HG03565 (cell line): ENCODE results near the gene EMC9.

Experiments
- ATAC-seq: cut with Tn5 transposase; IDR thresholded peaks from one replicate; pipeline ENCODE4 v1.9.1; 2021; ENCODE audit warnings: mild to moderate bottlenecking, moderate library complexity; ENCODE audit not compliant: unreplicated experiment

The EMC9 gene

GRCh38 chr14:24132061-24132685, 9.2 kb downstream of the EMC9 start:
- no peak for ATAC-seq

- no peak for ATAC-seq
Measured at GRCh38 chr14:24131549-24131966, 9.8 kb downstream of the EMC9 start.

GRCh38 chr14:24130717-24131548, 10.5 kb downstream of the EMC9 start:
- ATAC-seq = no peak

- no peak for ATAC-seq
Measured at GRCh38 chr14:24130380-24130716, 11.0 kb downstream of the EMC9 start, which contains the start of gene FITM1. Gene FITM1 (plus strand): TSS chr14:24130659. CDS start chr14:24131564, 905 bp downstream.

- no peak for ATAC-seq
Measured at GRCh38 chr14:24129410-24129998, 11.9 kb downstream of the EMC9 start.

- no peak for ATAC-seq
Measured at GRCh38 chr14:24127673-24128072, 13.7 kb downstream of the EMC9 start.

- no peak for ATAC-seq
Measured at GRCh38 chr14:24126939-24127338, 14.5 kb downstream of the EMC9 start.

GRCh38 chr14:24123424-24124417, 17.7 kb downstream of the EMC9 start:
- peak; percentile 49 for ATAC-seq

- ATAC-seq = no peak
Measured at GRCh38 chr14:24122898-24123297, 18.5 kb downstream of the EMC9 start.

- ATAC-seq = no peak
Measured at GRCh38 chr14:24122416-24122815, 19.0 kb downstream of the EMC9 start.

- ATAC-seq = no peak
Measured at GRCh38 chr14:24121210-24121609, 20.2 kb downstream of the EMC9 start.

- ATAC-seq = no peak
Measured at GRCh38 chr14:24119691-24120090, 21.7 kb downstream of the EMC9 start.

GRCh38 chr14:24117179-24117578, 24.2 kb downstream of the EMC9 start:
- no peak for ATAC-seq

GRCh38 chr14:24116128-24116814, 25.1 kb downstream of the EMC9 start:
- ATAC-seq = no peak

- no peak for ATAC-seq
Measured at GRCh38 chr14:24115422-24116127, 25.8 kb downstream of the EMC9 start.

- ATAC-seq = peak; percentile 77
Measured at GRCh38 chr14:24114532-24115421, 26.6 kb downstream of the EMC9 start, which contains the start of the genes DCAF11 and NRL. Gene DCAF11 (plus strand): TSS chr14:24114777. CDS start chr14:24115595, 818 bp downstream. Gene NRL (minus strand): TSS chr14:24114949. CDS start chr14:24082848, 32,101 bp downstream.

- ATAC-seq = peak; percentile 18
Measured at GRCh38 chr14:24113801-24114531, 27.4 kb downstream of the EMC9 start.

GRCh38 chr14:24113379-24113800, 28.0 kb downstream of the EMC9 start:
- ATAC-seq = no peak
